ENCODE results near the gene MYH10. TPM values are rescaled to one million over a fixed set of nuclear protein-coding genes. Genes with fewer than 3 reads are reported as not detected.

MYH10 gene
- total and polyA plus RNA-seq, 9 of the 15 experiments (the other 6 are each of a cell fraction or from before 2014, with no cell fraction given), result 16.3 to 95.3 (median 39.7) TPM

GRCh38 chr17:8577868-8578267 is 52.7 kb downstream of the MYH10 start (continued):
- TF ChIP-seq ARID3B (CRISPR knock-in tag; IDR thresholded peaks at IDR 0.05; ENCODE audit: borderline replicate concordance), result no peak
- TF ChIP-seq BCL6 (CRISPR knock-in tag; IDR thresholded peaks at IDR 0.05), result no peak
- no peak for TF ChIP-seq ARID1B (IDR thresholded peaks at IDR 0.05)

- ATAC-seq (no peak), FAIRE-seq (no peak), DNase-seq (ENCODE audit: extremely low read depth in 1 of 4, low spot score in 3 of 4) (no peak)
- H3K9me1 ChIP-seq (ENCODE audit: control insufficient read depth, insufficient read depth, low read length), result no peaks in the 10 kb centered on the region
- peaks cover 40% of the 10 kb centered on the region for H3K36me3 ChIP-seq (ENCODE audit: control insufficient read depth, insufficient read depth, low read length)
- in situ Hi-C loops (cut with MboI) (no loop called here), intact Hi-C loops (cut with micrococcal nuclease) (no loop called here)
- no peaks in the 10 kb centered on the region for H3K4me1 ChIP-seq (replicated peaks in 1 of 2; ENCODE audit: control insufficient read depth in 2 of 2, insufficient read depth in 2 of 2, low read length in 2 of 2)
- no TSS peak for BruUV-seq (replicated peaks)
- ChIA-PET POLR2A (no interaction called here), CTCF (ENCODE audit: low intra/inter-chr PET ratio) (no interaction called here)
- no peak overlapping the region for H2AFZ ChIP-seq (ENCODE audit: low read depth, low read length)
- WGBS (ENCODE audit: insufficient coverage, low coverage, missing lambda C conversion rate), result 93% methylated on average over 3 of the region's 3 CpGs
- H3K27ac ChIP-seq (ENCODE audit: extremely low read depth, low read depth, low read length), result no peak overlapping the region
- no peaks in the 10 kb centered on the region for H4K20me1 ChIP-seq (replicated peaks; ENCODE audit: control insufficient read depth, insufficient read depth, low read length)
- H3K4me3 ChIP-seq, result no peak overlapping the region
- H3K4me2 ChIP-seq (ENCODE audit: insufficient read depth, low read length), result no peak overlapping the region
- no peaks in the 10 kb centered on the region for H3K27me3 ChIP-seq (ENCODE audit: control insufficient read depth in 2 of 2, insufficient read depth in 2 of 2, low read length in 2 of 2)
- H3K79me2 ChIP-seq (ENCODE audit: control insufficient read depth, insufficient read depth, low read length), result no peaks in the 10 kb centered on the region
- H3K9ac ChIP-seq (ENCODE audit: insufficient read depth in 1 of 2, low read depth in 2 of 2, low read length in 2 of 2), result no peak overlapping the region
- H3K9me3 ChIP-seq (replicated peaks; ENCODE audit: control insufficient read depth, insufficient read depth, low read depth, low read length), result no peaks in the 10 kb centered on the region
- TF ChIP-seq, protein P1, sequence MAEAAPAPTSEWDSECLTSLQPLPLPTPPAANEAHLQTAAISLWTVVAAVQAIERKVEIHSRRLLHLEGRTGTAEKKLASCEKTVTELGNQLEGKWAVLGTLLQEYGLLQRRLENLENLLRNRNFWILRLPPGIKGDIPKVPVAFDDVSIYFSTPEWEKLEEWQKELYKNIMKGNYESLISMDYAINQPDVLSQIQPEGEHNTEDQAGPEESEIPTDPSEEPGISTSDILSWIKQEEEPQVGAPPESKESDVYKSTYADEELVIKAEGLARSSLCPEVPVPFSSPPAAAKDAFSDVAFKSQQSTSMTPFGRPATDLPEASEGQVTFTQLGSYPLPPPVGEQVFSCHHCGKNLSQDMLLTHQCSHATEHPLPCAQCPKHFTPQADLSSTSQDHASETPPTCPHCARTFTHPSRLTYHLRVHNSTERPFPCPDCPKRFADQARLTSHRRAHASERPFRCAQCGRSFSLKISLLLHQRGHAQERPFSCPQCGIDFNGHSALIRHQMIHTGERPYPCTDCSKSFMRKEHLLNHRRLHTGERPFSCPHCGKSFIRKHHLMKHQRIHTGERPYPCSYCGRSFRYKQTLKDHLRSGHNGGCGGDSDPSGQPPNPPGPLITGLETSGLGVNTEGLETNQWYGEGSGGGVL (CRISPR knock-in tag; IDR thresholded peaks at IDR 0.05), result no peak
- no peak for TF ChIP-seq CGGBP1 (CRISPR knock-in tag; IDR thresholded peaks at IDR 0.05)
- TF ChIP-seq, protein P2, sequence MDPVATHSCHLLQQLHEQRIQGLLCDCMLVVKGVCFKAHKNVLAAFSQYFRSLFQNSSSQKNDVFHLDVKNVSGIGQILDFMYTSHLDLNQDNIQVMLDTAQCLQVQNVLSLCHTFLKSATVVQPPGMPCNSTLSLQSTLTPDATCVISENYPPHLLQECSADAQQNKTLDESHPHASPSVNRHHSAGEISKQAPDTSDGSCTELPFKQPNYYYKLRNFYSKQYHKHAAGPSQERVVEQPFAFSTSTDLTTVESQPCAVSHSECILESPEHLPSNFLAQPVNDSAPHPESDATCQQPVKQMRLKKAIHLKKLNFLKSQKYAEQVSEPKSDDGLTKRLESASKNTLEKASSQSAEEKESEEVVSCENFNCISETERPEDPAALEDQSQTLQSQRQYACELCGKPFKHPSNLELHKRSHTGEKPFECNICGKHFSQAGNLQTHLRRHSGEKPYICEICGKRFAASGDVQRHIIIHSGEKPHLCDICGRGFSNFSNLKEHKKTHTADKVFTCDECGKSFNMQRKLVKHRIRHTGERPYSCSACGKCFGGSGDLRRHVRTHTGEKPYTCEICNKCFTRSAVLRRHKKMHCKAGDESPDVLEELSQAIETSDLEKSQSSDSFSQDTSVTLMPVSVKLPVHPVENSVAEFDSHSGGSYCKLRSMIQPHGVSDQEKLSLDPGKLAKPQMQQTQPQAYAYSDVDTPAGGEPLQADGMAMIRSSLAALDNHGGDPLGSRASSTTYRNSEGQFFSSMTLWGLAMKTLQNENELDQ (CRISPR knock-in tag; IDR thresholded peaks at IDR 0.05; ENCODE audit: borderline replicate concordance), result no peak
- no peak for TF ChIP-seq TAF15 (IDR thresholded peaks at IDR 0.05; ENCODE audit: low read depth, low read length)
- no peak for TF ChIP-seq EWSR1 (IDR thresholded peaks at IDR 0.05; ENCODE audit: borderline replicate concordance, low read depth, partially characterized antibody)
- no peak for TF ChIP-seq ZNF197 (CRISPR knock-in tag; IDR thresholded peaks at IDR 0.05; ENCODE audit: low read depth)
- TF ChIP-seq ZNF445 (CRISPR knock-in tag; IDR thresholded peaks at IDR 0.05; ENCODE audit: low read depth), result no peak
- no peak for TF ChIP-seq FOXJ2 (tag; IDR thresholded peaks at IDR 0.05)
- TF ChIP-seq GATAD2B (IDR thresholded peaks at IDR 0.05; ENCODE audit: borderline replicate concordance), result no peak
- no peak for TF ChIP-seq BACH1 (tag; IDR thresholded peaks at IDR 0.05)
Measured at GRCh38 chr17:8576559-8577294, 53.8 kb downstream of the MYH10 start.

All from K562 (cell line).